ENCODE results near the gene LRRC8C. TPM values are rescaled to one million over a fixed set of nuclear protein-coding genes. Genes with fewer than 3 reads are reported as not detected.

The LRRC8C gene
- total and polyA plus RNA-seq, 4 donors: 0.75 to 14.4 (median 5.6) TPM

DNA sequence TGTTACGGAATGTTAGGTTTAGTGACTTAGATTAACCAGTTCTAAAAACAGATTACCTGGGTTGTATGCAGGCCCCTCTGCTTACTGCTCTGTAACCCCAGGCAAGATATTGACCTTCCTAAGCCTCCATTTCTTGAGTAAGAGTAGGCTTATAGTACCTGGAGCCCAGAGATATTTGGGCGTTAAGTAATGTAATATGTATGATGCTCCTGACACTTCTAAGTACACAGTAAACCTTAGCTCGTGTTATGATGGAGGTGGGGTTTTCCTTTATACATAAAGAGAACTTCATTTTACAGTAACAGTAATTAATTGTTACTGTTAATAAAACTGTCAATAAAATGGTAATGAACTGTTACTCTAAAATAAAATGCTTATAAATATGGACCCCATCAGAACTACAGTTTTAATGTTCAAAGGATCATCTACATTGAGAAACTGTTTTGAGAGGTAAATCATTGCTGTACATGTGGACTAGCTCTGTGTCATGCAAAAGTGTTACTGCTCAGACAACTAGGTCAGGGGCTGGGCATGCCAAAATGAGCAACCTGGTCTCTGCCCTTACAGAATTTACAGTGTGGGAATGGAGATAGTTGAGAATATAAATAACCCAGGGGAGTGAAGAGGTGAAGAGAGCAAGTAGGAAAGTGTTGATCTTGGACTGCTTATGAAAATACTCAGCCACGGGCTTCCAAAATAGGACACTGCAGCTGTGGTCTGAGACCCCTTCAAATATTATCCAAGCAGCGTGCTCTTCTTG lies 26.6 kb downstream of the LRRC8C start:
- no peaks in the 10 kb centered on the region for H3K36me3 ChIP-seq (ENCODE audit: control insufficient read depth in 1 of 2, insufficient read depth in 2 of 2, low read length in 1 of 2)
- ATAC-seq (ENCODE audit: low FRiP score) (peak; percentile 41), DNase-seq (no peak)
- intact Hi-C loops (cut with DNase I): no loop called here
- no peaks in the 10 kb centered on the region for H3K4me1 ChIP-seq (ENCODE audit: control insufficient read depth in 1 of 2, insufficient read depth in 2 of 2, low read length in 2 of 2)
- H3K27ac ChIP-seq (ENCODE audit: low read depth in 1 of 2, low read length in 2 of 2): no peak overlapping the region
- WGBS, 2 donors: 72 to 76% methylated on average over 5 of the region's 5 CpGs
- H3K27me3 ChIP-seq (ENCODE audit: control insufficient read depth in 1 of 2, insufficient read depth in 2 of 2, low read length in 1 of 2): no peaks in the 10 kb centered on the region
- H3K4me3 ChIP-seq (ENCODE audit: low read length in 2 of 2): no peak overlapping the region
- no peaks in the 10 kb centered on the region for H3K9me3 ChIP-seq (ENCODE audit: control insufficient read depth, low read length)

DNA sequence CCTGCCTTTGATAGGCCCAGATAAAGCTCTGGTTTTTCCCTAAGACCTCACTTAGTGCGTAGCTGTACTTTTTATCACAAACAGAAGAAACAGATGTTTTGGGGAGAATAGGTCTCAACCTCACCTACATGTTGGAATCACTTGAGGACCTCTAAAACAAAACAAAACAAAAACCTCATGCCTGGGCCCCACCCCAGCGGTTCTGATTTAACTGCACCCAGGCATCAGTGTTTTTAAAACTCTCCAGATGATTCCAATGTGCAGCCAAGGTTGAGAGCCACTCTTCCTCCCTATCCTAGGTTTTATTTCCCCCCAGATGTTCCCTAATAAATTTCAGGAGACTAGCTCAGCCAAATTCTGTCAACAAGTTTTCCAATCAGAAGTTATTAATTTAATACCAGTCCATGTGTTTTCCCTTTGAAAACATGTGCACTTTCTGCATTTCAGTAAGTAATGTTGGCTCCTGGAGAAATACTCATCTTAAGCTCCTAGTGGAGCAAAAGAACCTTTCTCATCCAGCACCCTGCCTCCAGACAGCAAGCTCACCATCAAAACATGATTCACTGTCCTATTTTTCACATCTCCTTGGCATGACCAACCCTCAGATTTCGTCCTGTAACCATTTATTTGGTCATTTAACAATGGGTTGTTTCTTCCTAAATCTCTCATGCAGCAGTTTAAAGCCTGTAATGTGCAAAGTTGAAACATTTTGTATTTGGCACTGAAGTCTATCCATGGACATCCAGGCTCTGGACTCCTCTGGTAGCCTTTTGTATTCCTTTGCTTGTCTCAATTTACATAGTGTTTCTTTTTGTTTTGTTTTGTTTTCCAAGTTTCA lies 27.5 kb downstream of the LRRC8C start:
- intact Hi-C loops (cut with DNase I): no loop called here
- Histone ChIP-seq H3K27ac (ENCODE audit: low read depth in 1 of 2, low read length in 2 of 2) (no peak overlapping the region), H3K36me3 (ENCODE audit: control insufficient read depth in 1 of 2, insufficient read depth in 2 of 2, low read length in 1 of 2) (no peaks in the 10 kb centered on the region), H3K4me3 (ENCODE audit: low read length in 2 of 2) (no peak overlapping the region), H3K9me3 (ENCODE audit: control insufficient read depth, low read length) (no peaks in the 10 kb centered on the region), H3K4me1 (ENCODE audit: control insufficient read depth in 1 of 2, insufficient read depth in 2 of 2, low read length in 2 of 2) (no peaks in the 10 kb centered on the region), H3K27me3 (ENCODE audit: control insufficient read depth in 1 of 2, insufficient read depth in 2 of 2, low read length in 1 of 2) (no peaks in the 10 kb centered on the region)
- ATAC-seq (ENCODE audit: low FRiP score) (no peak), DNase-seq (no peak)
- WGBS, 2 donors: 64 to 78% methylated on average over 3 of the region's 3 CpGs

DNA sequence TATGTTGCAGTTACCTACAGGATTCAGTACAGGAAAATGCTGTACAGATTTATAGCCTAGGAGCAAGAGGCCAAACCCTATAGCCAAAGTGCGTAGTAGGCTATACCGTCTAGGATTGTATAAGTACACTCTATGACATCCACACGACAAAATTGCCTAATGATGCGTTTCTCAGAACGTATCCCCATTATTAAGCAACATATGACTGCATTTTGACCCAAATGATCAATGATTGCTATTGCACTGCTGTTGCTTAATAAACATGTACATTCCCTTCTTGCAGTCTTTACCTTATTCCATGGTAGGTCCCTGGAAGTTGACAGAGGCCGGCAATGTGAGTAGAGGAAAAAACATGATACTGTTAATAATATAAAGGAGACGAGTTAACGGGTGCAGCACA lies 33.0 kb downstream of the LRRC8C start:
- no peak overlapping the region for H3K4me3 ChIP-seq (ENCODE audit: low read length in 2 of 2)
- H3K27ac ChIP-seq (ENCODE audit: low read depth in 1 of 2, low read length in 2 of 2): no peak overlapping the region
- no peaks in the 10 kb centered on the region for H3K27me3 ChIP-seq (ENCODE audit: control insufficient read depth in 1 of 2, insufficient read depth in 2 of 2, low read length in 1 of 2)
- no peaks in the 10 kb centered on the region for H3K36me3 ChIP-seq (ENCODE audit: control insufficient read depth in 1 of 2, insufficient read depth in 2 of 2, low read length in 1 of 2)
- no peak for ATAC-seq (ENCODE audit: low FRiP score)
- intact Hi-C loops (cut with DNase I): no loop called here
- no peaks in the 10 kb centered on the region for H3K9me3 ChIP-seq (ENCODE audit: control insufficient read depth, low read length)
- no peak for DNase-seq
- H3K4me1 ChIP-seq (ENCODE audit: control insufficient read depth in 1 of 2, insufficient read depth in 2 of 2, low read length in 2 of 2): peaks cover 0 to 2% of the 10 kb centered on the region in 2 donors
- 94 to 96% methylated on average over 8 of the region's 8 CpGs for WGBS, 2 donors

DNA sequence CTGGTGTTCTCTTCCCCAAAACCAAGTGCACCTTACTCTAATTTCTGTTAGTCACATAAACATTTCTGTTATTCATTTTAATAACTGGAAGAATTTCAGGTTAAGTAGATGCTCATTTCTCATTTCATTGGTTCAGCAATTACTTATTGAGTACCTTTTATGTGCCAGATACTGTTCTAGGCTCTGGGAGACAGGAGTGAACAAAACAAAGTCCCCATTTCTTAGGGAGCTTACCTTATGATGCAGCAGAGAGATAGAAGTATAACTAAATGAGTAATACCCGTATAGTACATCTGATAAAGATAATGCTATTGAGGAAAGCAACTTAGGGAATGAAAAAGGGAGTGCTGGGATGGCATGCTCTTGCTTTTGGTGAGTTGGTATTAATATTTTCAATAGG lies 33.7 kb downstream of the LRRC8C start:
- WGBS, 2 donors: 43 to 87% methylated on average over 1 of the region's 1 CpG
- intact Hi-C loops (cut with DNase I): no loop called here
- ATAC-seq (ENCODE audit: low FRiP score): no peak

DNA sequence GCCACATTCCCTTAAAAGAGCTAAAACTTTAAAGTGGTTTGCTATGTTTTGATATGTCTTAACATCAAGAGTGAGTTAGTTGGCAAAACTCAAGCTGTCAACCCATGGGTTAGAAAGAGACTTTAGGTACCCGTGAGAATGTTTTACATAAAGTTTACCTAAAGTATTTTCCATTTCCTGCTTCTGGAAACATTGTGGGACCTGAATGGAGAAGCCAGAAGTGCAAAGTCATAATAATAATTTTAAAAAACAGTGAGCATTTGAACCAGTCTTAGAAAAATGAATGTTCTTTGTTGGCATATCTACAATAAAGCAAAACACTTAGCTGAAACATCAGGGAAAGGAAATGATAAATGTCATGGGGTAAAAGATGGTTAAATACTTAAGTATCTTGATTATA lies 34.8 kb downstream of the LRRC8C start:
- WGBS, 2 donors: 13% methylated on average over 1 of the region's 1 CpG
- intact Hi-C loops (cut with DNase I): no loop called here

More for the DNA sequence above, 33.7 kb downstream of the LRRC8C start:
- DNase-seq: no peak
- Histone ChIP-seq H3K36me3 (ENCODE audit: control insufficient read depth in 1 of 2, insufficient read depth in 2 of 2, low read length in 1 of 2) (no peaks in the 10 kb centered on the region), H3K27me3 (ENCODE audit: control insufficient read depth in 1 of 2, insufficient read depth in 2 of 2, low read length in 1 of 2) (no peaks in the 10 kb centered on the region), H3K27ac (ENCODE audit: low read depth in 1 of 2, low read length in 2 of 2) (no peak overlapping the region), H3K4me3 (ENCODE audit: low read length in 2 of 2) (no peak overlapping the region), H3K9me3 (ENCODE audit: control insufficient read depth, low read length) (no peaks in the 10 kb centered on the region), H3K4me1 (ENCODE audit: control insufficient read depth in 1 of 2, insufficient read depth in 2 of 2, low read length in 2 of 2) (peaks cover 0 to 3% of the 10 kb centered on the region in 2 donors)

DNA sequence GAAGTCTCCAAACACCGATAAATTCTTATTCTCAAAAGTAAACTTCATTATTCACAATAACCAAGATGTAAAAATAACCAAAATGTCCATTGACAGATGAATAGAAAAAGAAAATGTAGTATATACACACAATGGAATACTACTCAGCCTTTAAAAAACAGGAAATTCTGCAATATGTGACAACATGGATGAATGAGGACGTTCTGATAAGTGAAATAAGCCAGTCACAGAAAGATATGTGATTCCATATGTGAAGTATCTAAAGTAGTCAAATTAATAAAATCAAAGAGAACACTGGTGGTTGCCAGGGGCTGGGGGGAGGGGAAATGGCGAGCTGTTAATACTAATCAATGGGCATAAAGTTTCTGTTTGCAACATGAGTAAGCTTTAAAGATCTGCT lies 36.0 kb downstream of the LRRC8C start:
- intact Hi-C loops (cut with DNase I): no loop called here
- ATAC-seq (ENCODE audit: low FRiP score) (no peak), DNase-seq (no peak)
- Histone ChIP-seq H3K27me3 (ENCODE audit: control insufficient read depth in 1 of 2, insufficient read depth in 2 of 2, low read length in 1 of 2) (no peaks in the 10 kb centered on the region), H3K27ac (ENCODE audit: low read depth in 1 of 2, low read length in 2 of 2) (no peak overlapping the region), H3K9me3 (ENCODE audit: control insufficient read depth, low read length) (no peaks in the 10 kb centered on the region), H3K4me1 (ENCODE audit: control insufficient read depth in 1 of 2, insufficient read depth in 2 of 2, low read length in 2 of 2) (peaks cover 0 to 3% of the 10 kb centered on the region in 2 donors), H3K4me3 (ENCODE audit: low read length in 2 of 2) (no peak overlapping the region), H3K36me3 (ENCODE audit: control insufficient read depth in 1 of 2, insufficient read depth in 2 of 2, low read length in 1 of 2) (no peaks in the 10 kb centered on the region)
- WGBS, 2 donors: 88 to 93% methylated on average over 3 of the region's 3 CpGs

More for the DNA sequence above, 34.8 kb downstream of the LRRC8C start:
- Histone ChIP-seq H3K36me3 (ENCODE audit: control insufficient read depth in 1 of 2, insufficient read depth in 2 of 2, low read length in 1 of 2) (no peaks in the 10 kb centered on the region), H3K4me1 (ENCODE audit: control insufficient read depth in 1 of 2, insufficient read depth in 2 of 2, low read length in 2 of 2) (peaks cover 0 to 3% of the 10 kb centered on the region in 2 donors), H3K4me3 (ENCODE audit: low read length in 2 of 2) (no peak overlapping the region), H3K9me3 (ENCODE audit: control insufficient read depth, low read length) (no peaks in the 10 kb centered on the region), H3K27ac (ENCODE audit: low read depth in 1 of 2, low read length in 2 of 2) (no peak overlapping the region), H3K27me3 (ENCODE audit: control insufficient read depth in 1 of 2, insufficient read depth in 2 of 2, low read length in 1 of 2) (no peaks in the 10 kb centered on the region)
- no peak for ATAC-seq (ENCODE audit: low FRiP score)
- no peak for DNase-seq

DNA sequence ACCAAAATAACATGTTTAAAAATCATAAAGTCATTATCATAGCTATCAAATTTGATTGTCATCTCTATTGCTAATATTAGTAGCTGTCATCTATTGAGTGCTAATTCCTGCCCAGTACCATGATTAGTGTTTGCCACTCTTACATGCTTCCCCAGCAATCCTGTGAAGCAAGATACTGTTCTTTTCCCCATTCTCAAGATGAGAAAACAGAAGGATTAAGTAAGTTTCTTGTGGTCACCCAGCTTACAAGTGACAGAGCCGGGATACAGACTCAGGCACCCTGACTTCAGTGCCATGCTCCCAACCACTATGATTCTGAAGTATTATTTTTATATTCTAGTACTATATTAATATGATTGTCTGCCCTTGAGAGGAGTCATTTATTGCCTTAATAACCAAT lies 36.5 kb downstream of the LRRC8C start:
- H3K27ac ChIP-seq (ENCODE audit: low read depth in 1 of 2, low read length in 2 of 2): no peak overlapping the region
- intact Hi-C loops (cut with DNase I): no loop called here
- ATAC-seq (ENCODE audit: low FRiP score) (no peak), DNase-seq (no peak)
- peaks cover 0 to 3% of the 10 kb centered on the region in 2 donors for H3K4me1 ChIP-seq (ENCODE audit: control insufficient read depth in 1 of 2, insufficient read depth in 2 of 2, low read length in 2 of 2)
- no peak overlapping the region for H3K4me3 ChIP-seq (ENCODE audit: low read length in 2 of 2)
- 93 to 100% methylated on average over 1 of the region's 1 CpG for WGBS, 2 donors
- H3K9me3 ChIP-seq (ENCODE audit: control insufficient read depth, low read length): no peaks in the 10 kb centered on the region
- H3K27me3 ChIP-seq (ENCODE audit: control insufficient read depth in 1 of 2, insufficient read depth in 2 of 2, low read length in 1 of 2): no peaks in the 10 kb centered on the region
- no peaks in the 10 kb centered on the region for H3K36me3 ChIP-seq (ENCODE audit: control insufficient read depth in 1 of 2, insufficient read depth in 2 of 2, low read length in 1 of 2)

DNA sequence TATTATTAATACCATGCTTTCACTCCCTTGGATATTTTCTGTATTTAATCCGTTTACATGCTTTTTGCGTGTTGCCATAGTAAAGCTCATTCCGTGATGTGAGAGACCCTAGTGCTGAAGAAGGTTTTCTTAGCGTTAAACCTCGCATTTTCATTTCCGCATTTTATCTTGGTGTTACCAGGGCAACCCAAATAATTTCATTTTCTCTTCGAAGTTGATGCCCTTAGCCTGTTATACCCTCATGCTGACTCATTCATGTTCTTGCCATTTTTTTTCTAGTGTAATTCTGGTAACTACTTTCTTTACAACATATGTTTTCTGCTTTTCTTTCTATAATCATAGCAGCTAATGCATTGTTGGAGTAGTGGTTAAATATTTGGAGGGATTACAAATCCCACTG lies 37.2 kb downstream of the LRRC8C start:
- ATAC-seq (ENCODE audit: low FRiP score) (no peak), DNase-seq (no peak)
- intact Hi-C loops (cut with DNase I): no loop called here
- Histone ChIP-seq H3K9me3 (ENCODE audit: control insufficient read depth, low read length) (no peaks in the 10 kb centered on the region), H3K27ac (ENCODE audit: low read depth in 1 of 2, low read length in 2 of 2) (no peak overlapping the region), H3K27me3 (ENCODE audit: control insufficient read depth in 1 of 2, insufficient read depth in 2 of 2, low read length in 1 of 2) (no peaks in the 10 kb centered on the region), H3K36me3 (ENCODE audit: control insufficient read depth in 1 of 2, insufficient read depth in 2 of 2, low read length in 1 of 2) (no peaks in the 10 kb centered on the region), H3K4me3 (ENCODE audit: low read length in 2 of 2) (no peak overlapping the region), H3K4me1 (ENCODE audit: control insufficient read depth in 1 of 2, insufficient read depth in 2 of 2, low read length in 2 of 2) (peaks cover 0 to 3% of the 10 kb centered on the region in 2 donors)
- WGBS, 2 donors: 30 to 31% methylated on average over 7 of the region's 7 CpGs

DNA sequence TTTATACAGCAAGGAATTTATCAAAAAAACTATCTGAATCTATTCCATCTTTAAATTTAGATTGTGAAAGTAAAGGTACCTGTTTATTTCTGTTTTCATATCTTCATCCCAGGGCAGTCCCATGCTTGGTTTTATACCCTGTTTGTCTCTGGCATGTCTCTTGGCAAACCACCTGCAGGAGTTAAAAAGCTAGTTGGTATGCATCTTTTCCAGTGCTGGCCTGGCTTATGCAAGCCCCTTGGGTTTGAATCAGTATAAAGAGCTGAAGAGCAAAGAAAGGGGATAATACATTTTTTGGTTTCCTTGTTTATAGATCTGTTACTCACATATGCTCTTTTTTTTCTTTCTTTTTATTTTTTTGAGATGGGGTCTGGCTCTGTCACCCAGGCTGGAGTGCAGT lies 37.8 kb downstream of the LRRC8C start:
- H3K4me1 ChIP-seq (ENCODE audit: control insufficient read depth in 1 of 2, insufficient read depth in 2 of 2, low read length in 2 of 2): peaks cover 0 to 3% of the 10 kb centered on the region in 2 donors
- H3K36me3 ChIP-seq (ENCODE audit: control insufficient read depth in 1 of 2, insufficient read depth in 2 of 2, low read length in 1 of 2): no peaks in the 10 kb centered on the region
- intact Hi-C loops (cut with DNase I): no loop called here
- DNase-seq (no peak), ATAC-seq (ENCODE audit: low FRiP score) (no peak)
- H3K4me3 ChIP-seq (ENCODE audit: low read length in 2 of 2): no peak overlapping the region
- H3K9me3 ChIP-seq (ENCODE audit: control insufficient read depth, low read length): no peaks in the 10 kb centered on the region
- no peaks in the 10 kb centered on the region for H3K27me3 ChIP-seq (ENCODE audit: control insufficient read depth in 1 of 2, insufficient read depth in 2 of 2, low read length in 1 of 2)
- no peak overlapping the region for H3K27ac ChIP-seq (ENCODE audit: low read depth in 1 of 2, low read length in 2 of 2)

Measured in aorta (tissue), 5 donors.